Measurements from ENCODE around the gene LRRC38.

LRRC38 gene, protein sequence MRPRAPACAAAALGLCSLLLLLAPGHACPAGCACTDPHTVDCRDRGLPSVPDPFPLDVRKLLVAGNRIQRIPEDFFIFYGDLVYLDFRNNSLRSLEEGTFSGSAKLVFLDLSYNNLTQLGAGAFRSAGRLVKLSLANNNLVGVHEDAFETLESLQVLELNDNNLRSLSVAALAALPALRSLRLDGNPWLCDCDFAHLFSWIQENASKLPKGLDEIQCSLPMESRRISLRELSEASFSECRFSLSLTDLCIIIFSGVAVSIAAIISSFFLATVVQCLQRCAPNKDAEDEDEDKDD

GRCh38 chr1:13513895-13514546 is at the start of gene LRRC38:
TSS of gene LRRC38 (minus strand) at chr1:13514003. CDS start at chr1:13513593, 410 bp downstream.
- TF ChIP-seq CEBPB (IDR thresholded peaks at IDR 0.05) (no peak), TAF1 (IDR thresholded peaks at IDR 0.05; ENCODE audit: low read depth) (no peak), CREB1 (IDR thresholded peaks at IDR 0.05; ENCODE audit: low read depth) (no peak), TCF12 (IDR thresholded peaks at IDR 0.05; ENCODE audit: low read depth) (no peak), RAD21 (IDR thresholded peaks at IDR 0.05; ENCODE audit: low read depth) (no peak), YY1 (IDR thresholded peaks at IDR 0.05; ENCODE audit: low read depth) (no peak), FOXM1 (IDR thresholded peaks at IDR 0.05; ENCODE audit: borderline replicate concordance, low read depth) (no peak), EP300 (IDR thresholded peaks at IDR 0.05; ENCODE audit: borderline replicate concordance) (no peak), NFIC (IDR thresholded peaks at IDR 0.05) (no peak), MAX (IDR thresholded peaks at IDR 0.05) (no peak), EGR1 (IDR thresholded peaks at IDR 0.05) (no peak), TEAD4 (IDR thresholded peaks at IDR 0.05) (no peak), ZBTB7A (IDR thresholded peaks at IDR 0.05; ENCODE audit: low read depth) (no peak)
- TF ChIP-seq, protein P1, sequence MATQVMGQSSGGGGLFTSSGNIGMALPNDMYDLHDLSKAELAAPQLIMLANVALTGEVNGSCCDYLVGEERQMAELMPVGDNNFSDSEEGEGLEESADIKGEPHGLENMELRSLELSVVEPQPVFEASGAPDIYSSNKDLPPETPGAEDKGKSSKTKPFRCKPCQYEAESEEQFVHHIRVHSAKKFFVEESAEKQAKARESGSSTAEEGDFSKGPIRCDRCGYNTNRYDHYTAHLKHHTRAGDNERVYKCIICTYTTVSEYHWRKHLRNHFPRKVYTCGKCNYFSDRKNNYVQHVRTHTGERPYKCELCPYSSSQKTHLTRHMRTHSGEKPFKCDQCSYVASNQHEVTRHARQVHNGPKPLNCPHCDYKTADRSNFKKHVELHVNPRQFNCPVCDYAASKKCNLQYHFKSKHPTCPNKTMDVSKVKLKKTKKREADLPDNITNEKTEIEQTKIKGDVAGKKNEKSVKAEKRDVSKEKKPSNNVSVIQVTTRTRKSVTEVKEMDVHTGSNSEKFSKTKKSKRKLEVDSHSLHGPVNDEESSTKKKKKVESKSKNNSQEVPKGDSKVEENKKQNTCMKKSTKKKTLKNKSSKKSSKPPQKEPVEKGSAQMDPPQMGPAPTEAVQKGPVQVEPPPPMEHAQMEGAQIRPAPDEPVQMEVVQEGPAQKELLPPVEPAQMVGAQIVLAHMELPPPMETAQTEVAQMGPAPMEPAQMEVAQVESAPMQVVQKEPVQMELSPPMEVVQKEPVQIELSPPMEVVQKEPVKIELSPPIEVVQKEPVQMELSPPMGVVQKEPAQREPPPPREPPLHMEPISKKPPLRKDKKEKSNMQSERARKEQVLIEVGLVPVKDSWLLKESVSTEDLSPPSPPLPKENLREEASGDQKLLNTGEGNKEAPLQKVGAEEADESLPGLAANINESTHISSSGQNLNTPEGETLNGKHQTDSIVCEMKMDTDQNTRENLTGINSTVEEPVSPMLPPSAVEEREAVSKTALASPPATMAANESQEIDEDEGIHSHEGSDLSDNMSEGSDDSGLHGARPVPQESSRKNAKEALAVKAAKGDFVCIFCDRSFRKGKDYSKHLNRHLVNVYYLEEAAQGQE (IDR thresholded peaks at IDR 0.05; ENCODE audit: low read depth) = no peak
- TF ChIP-seq, protein P2, sequence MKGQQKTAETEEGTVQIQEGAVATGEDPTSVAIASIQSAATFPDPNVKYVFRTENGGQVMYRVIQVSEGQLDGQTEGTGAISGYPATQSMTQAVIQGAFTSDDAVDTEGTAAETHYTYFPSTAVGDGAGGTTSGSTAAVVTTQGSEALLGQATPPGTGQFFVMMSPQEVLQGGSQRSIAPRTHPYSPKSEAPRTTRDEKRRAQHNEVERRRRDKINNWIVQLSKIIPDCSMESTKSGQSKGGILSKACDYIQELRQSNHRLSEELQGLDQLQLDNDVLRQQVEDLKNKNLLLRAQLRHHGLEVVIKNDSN (IDR thresholded peaks at IDR 0.05) = no peak

DNA sequence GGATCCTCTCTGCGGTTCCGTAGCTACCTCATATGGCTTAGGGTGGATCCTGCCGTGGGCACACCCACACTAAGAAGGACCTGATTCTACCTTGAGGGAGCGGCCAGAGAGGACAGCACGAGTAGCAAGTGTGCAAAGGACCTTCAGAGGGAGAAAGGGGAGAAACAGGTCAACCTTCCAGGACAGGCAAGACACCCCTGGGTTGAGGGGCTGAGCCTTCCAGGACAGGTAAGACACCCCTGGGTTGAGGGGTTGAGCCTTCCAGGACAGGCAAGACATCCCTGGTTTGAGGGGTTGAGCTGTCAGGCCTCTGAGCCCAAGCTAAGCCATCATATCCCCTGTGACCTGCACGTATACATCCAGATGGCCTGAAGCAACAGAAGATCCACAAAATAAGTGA is 46.7 kb upstream of the LRRC38 start:
- no peak for TF ChIP-seq MAX (IDR thresholded peaks at IDR 0.05)
- TF ChIP-seq FOXM1 (IDR thresholded peaks at IDR 0.05; ENCODE audit: borderline replicate concordance, low read depth) = no peak
- no peak for TF ChIP-seq CREB1 (IDR thresholded peaks at IDR 0.05; ENCODE audit: low read depth)
- no peak for TF ChIP-seq CEBPB (IDR thresholded peaks at IDR 0.05)
- TF ChIP-seq TEAD4 (IDR thresholded peaks at IDR 0.05) = no peak

- TF ChIP-seq TEAD4 (IDR thresholded peaks at IDR 0.05) = no peak
- no peak for TF ChIP-seq MAX (IDR thresholded peaks at IDR 0.05)
- TF ChIP-seq CREB1 (IDR thresholded peaks at IDR 0.05; ENCODE audit: low read depth) = no peak
These were observed 42.5 kb upstream of the LRRC38 start for GRCh38 chr1:13556224-13556764.

GRCh38 chr1:13554798-13555197 is 41.0 kb upstream of the LRRC38 start:
- TF ChIP-seq, protein P2 (IDR thresholded peaks at IDR 0.05) = no peak
- TF ChIP-seq EGR1 (IDR thresholded peaks at IDR 0.05) = no peak
- no peak for TF ChIP-seq YY1 (IDR thresholded peaks at IDR 0.05; ENCODE audit: low read depth)
- TF ChIP-seq TCF12 (IDR thresholded peaks at IDR 0.05; ENCODE audit: low read depth) = no peak
- TF ChIP-seq ZBTB7A (IDR thresholded peaks at IDR 0.05; ENCODE audit: low read depth) = no peak
- no peak for TF ChIP-seq CREB1 (IDR thresholded peaks at IDR 0.05; ENCODE audit: low read depth)
- no peak for TF ChIP-seq EP300 (IDR thresholded peaks at IDR 0.05; ENCODE audit: borderline replicate concordance)
- TF ChIP-seq TEAD4 (IDR thresholded peaks at IDR 0.05) = no peak
- TF ChIP-seq, protein P1 (IDR thresholded peaks at IDR 0.05; ENCODE audit: low read depth) = no peak
- TF ChIP-seq NFIC (IDR thresholded peaks at IDR 0.05) = no peak
- TF ChIP-seq TAF1 (IDR thresholded peaks at IDR 0.05; ENCODE audit: low read depth) = no peak

GRCh38 chr1:13550663-13551062 is 36.9 kb upstream of the LRRC38 start:
- TF ChIP-seq CEBPB (IDR thresholded peaks at IDR 0.05) (no peak), YY1 (IDR thresholded peaks at IDR 0.05; ENCODE audit: low read depth) (no peak), TEAD4 (IDR thresholded peaks at IDR 0.05) (no peak), EP300 (IDR thresholded peaks at IDR 0.05; ENCODE audit: borderline replicate concordance) (no peak), CREB1 (IDR thresholded peaks at IDR 0.05; ENCODE audit: low read depth) (no peak), NFIC (IDR thresholded peaks at IDR 0.05) (no peak), MAX (IDR thresholded peaks at IDR 0.05) (no peak), EGR1 (IDR thresholded peaks at IDR 0.05) (no peak), RAD21 (IDR thresholded peaks at IDR 0.05; ENCODE audit: low read depth) (no peak)
- TF ChIP-seq, protein P1 (IDR thresholded peaks at IDR 0.05; ENCODE audit: low read depth) = no peak
- TF ChIP-seq, protein P2 (IDR thresholded peaks at IDR 0.05) = no peak
